Neural cell (in vitro differentiated cells): ENCODE measurements around the gene DBR1. TPM values are rescaled to one million over a fixed set of nuclear protein-coding genes. Genes with fewer than 3 reads are reported as not detected.

ENCODE experiments used
- H2AFZ ChIP-seq: fragments of 200-600, 300-800 bp; sonication (generic), shearing (Covaris generic); 2 replicates; pipeline ENCODE4 v1.6.0; 2014; ENCODE audit warnings: low read depth, mild to moderate bottlenecking, antibody characterized with exemption, low read length, moderate library complexity
- H3F3A ChIP-seq: fragments of 200-600 bp; shearing (Covaris generic); 2 replicates; pipeline ENCODE4 v1.6.1; 2016; ENCODE audit warnings: mild to moderate bottlenecking, moderate library complexity, mixed read lengths, antibody characterized with exemption, low read length; ENCODE audit not compliant: insufficient read depth, poor library complexity, severe bottlenecking
- H3K27ac ChIP-seq: fragments of 200-600, 300-800 bp; sonication (generic), shearing (Covaris generic); 2 replicates; pipeline ENCODE4 v1.5.1; 2014; ENCODE audit warnings: mild to moderate bottlenecking, low read length, moderate library complexity
- H3K27me3 ChIP-seq: fragments of 300-800, 200-600 bp; sonication (generic), shearing (Covaris generic); 2 replicates; pipeline ENCODE4 v1.6.0; 2014; ENCODE audit warnings: mild to moderate bottlenecking, low read depth, low read length, moderate library complexity; ENCODE audit not compliant: insufficient read depth
- H3K36me3 ChIP-seq: fragments of 300-800, 200-600 bp; sonication (generic), shearing (Covaris generic); 2 replicates; pipeline ENCODE4 v1.5.1; 2014; ENCODE audit warnings: mild to moderate bottlenecking, antibody characterized with exemption, low read length, moderate library complexity; ENCODE audit not compliant: insufficient read depth
- H3K4me2 ChIP-seq: fragments of 300-800, 200-600 bp; sonication (generic), shearing (Covaris generic); 2 replicates; pipeline ENCODE4 v1.6.0; 2014; ENCODE audit warnings: mild to moderate bottlenecking, low read length
- H3K4me3 ChIP-seq: fragments of 300-800, 200-600 bp; sonication (generic), shearing (Covaris generic); 2 replicates; pipeline ENCODE4 v1.5.1; 2014; ENCODE audit warnings: mild to moderate bottlenecking, low read length, moderate library complexity
- H3K79me2 ChIP-seq: fragments of 200-600 bp; shearing (Covaris generic); replicated peaks from 2 replicates; pipeline ENCODE4 v1.6.0; 2014; ENCODE audit warnings: mild to moderate bottlenecking, low read length, moderate library complexity; ENCODE audit not compliant: insufficient read depth
- H3K9ac ChIP-seq: fragments of 300-800, 200-600 bp; sonication (generic), shearing (Covaris generic); 2 replicates; pipeline ENCODE4 v1.6.1; 2016; ENCODE audit warnings: mild to moderate bottlenecking, low read length, mixed read lengths
- H3K9me2 ChIP-seq: fragments of 200-600 bp; shearing (Covaris generic); 2 replicates; pipeline ENCODE4 v1.6.1; 2016; ENCODE audit warnings: mild to moderate bottlenecking, low read length, mixed read lengths; ENCODE audit not compliant: insufficient read depth
- H3K9me3 ChIP-seq: fragments of 200-600, 300-800 bp; sonication (generic), shearing (Covaris generic); 2 replicates; pipeline ENCODE4 v1.6.1; 2016; ENCODE audit warnings: mild to moderate bottlenecking, mixed run types, low read length, moderate library complexity, mixed read lengths
- H4K20me1 ChIP-seq: fragments of 200-600 bp; shearing (Covaris generic); 2 replicates; pipeline ENCODE4 v1.6.1; 2016; ENCODE audit warnings: mild to moderate bottlenecking, mixed run types; ENCODE audit not compliant: insufficient read depth
- CTCF ChIP-seq: fragments of 450-650 bp; IDR thresholded peaks from 2 replicates; pipeline ENCODE4 v1.5.1; 2014; ENCODE audit warnings: antibody characterized with exemption, mild to moderate bottlenecking, moderate library complexity; ENCODE audit not compliant: poor library complexity, severe bottlenecking
- EP300 ChIP-seq: fragments of 450-650 bp; conservative IDR thresholded peaks from 2 replicates; pipeline ENCODE4 v1.6.1; 2014; ENCODE audit warnings: antibody characterized with exemption, mild to moderate bottlenecking, moderate library complexity; ENCODE audit not compliant: poor library complexity, severe bottlenecking
- EZH2 ChIP-seq: fragments of 200-600, 300-800 bp; shearing (Covaris generic), sonication (generic); IDR thresholded peaks from 2 replicates; pipeline ENCODE4 v1.6.1; 2014; ENCODE audit warnings: antibody characterized with exemption, low read length, borderline replicate concordance, mild to moderate bottlenecking; ENCODE audit not compliant: insufficient read depth, poor library complexity, severe bottlenecking
- MXI1 ChIP-seq: fragments of 450-650 bp; conservative IDR thresholded peaks from 2 replicates; pipeline ENCODE4 v1.6.1; 2014; ENCODE audit warnings: antibody characterized with exemption, mild to moderate bottlenecking; ENCODE audit not compliant: poor library complexity, severe bottlenecking
- POLR2AphosphoS5 ChIP-seq: IDR thresholded peaks from 2 replicates; pipeline ENCODE4 v1.6.1; 2012
- RAD21 ChIP-seq: fragments of 450-650 bp; conservative IDR thresholded peaks from 2 replicates; pipeline ENCODE4 v1.6.1; 2014; ENCODE audit warnings: antibody characterized with exemption, mild to moderate bottlenecking, moderate library complexity
- REST ChIP-seq: IDR thresholded peaks from 2 replicates; pipeline ENCODE4 v1.6.1; 2012; ENCODE audit warnings: borderline replicate concordance
- SMC3 ChIP-seq: fragments of 450-650 bp; conservative IDR thresholded peaks from 2 replicates; pipeline ENCODE4 v1.6.1; 2014; ENCODE audit warnings: antibody characterized with exemption, mild to moderate bottlenecking, moderate library complexity; ENCODE audit not compliant: poor library complexity
- TAF1 ChIP-seq: IDR thresholded peaks from 2 replicates; pipeline ENCODE4 v1.6.1; 2012; ENCODE audit warnings: low read depth
- polyA plus RNA-seq: library from polyadenylated mRNA; depleted of rRNA; stranded (reverse); fragments of >200 nt; gene quantifications from 2 replicates; pipeline ENCODE4 v1.2.3, GENCODE V29; 2014

Gene DBR1
- polyA plus RNA-seq, 1 donor from 2014 or later = 32.4 TPM

- Histone ChIP-seq H3K4me2 (no peak overlapping the region), H3F3A (no peaks in the 10 kb centered on the region), H3K4me3 (no peak overlapping the region), H3K27me3 (no peaks in the 10 kb centered on the region), H3K79me2 (no peaks in the 10 kb centered on the region), H3K27ac (no peak overlapping the region), H3K9me3 (no peaks in the 10 kb centered on the region), H4K20me1 (no peaks in the 10 kb centered on the region), H2AFZ (no peak overlapping the region), H3K9ac (no peak overlapping the region), H3K36me3 (no peaks in the 10 kb centered on the region), H3K9me2 (no peaks in the 10 kb centered on the region)
- TF ChIP-seq EP300 = no peak
- TF ChIP-seq EZH2 = no peak
Observed at GRCh38 chr3:138135833-138136194, 38.9 kb downstream of the DBR1 start.

GRCh38 chr3:138135146-138135832 lies 39.4 kb downstream of the DBR1 start:
- H3K79me2 ChIP-seq = no peaks in the 10 kb centered on the region
- no peak overlapping the region for H3K4me2 ChIP-seq
- H3K36me3 ChIP-seq = no peaks in the 10 kb centered on the region
- no peaks in the 10 kb centered on the region for H4K20me1 ChIP-seq
- TF ChIP-seq EP300 = no peak
- TF ChIP-seq TAF1 = no peak
- no peak for TF ChIP-seq REST
- no peak for TF ChIP-seq POLR2AphosphoS5
- TF ChIP-seq RAD21 = no peak
- TF ChIP-seq EZH2 = no peak
- TF ChIP-seq SMC3 = no peak
- no peak for TF ChIP-seq MXI1
- TF ChIP-seq CTCF = no peak
- no peaks in the 10 kb centered on the region for H3K9me2 ChIP-seq
- no peaks in the 10 kb centered on the region for H3K9me3 ChIP-seq
- no peak overlapping the region for H2AFZ ChIP-seq
- no peaks in the 10 kb centered on the region for H3K27me3 ChIP-seq
- no peaks in the 10 kb centered on the region for H3F3A ChIP-seq
- no peak overlapping the region for H3K4me3 ChIP-seq
- H3K27ac ChIP-seq = no peak overlapping the region
- no peak overlapping the region for H3K9ac ChIP-seq
